ENCODE results near the gene XXYLT1. TPM values are rescaled to one million over a fixed set of nuclear protein-coding genes. Genes with fewer than 3 reads are reported as not detected.

Gene XXYLT1
- total and polyA plus RNA-seq, 9 of the 15 experiments (the other 6 are each of a cell fraction or from before 2014, with no cell fraction given): 1.9 to 18.9 (median 15.0) TPM

DNA sequence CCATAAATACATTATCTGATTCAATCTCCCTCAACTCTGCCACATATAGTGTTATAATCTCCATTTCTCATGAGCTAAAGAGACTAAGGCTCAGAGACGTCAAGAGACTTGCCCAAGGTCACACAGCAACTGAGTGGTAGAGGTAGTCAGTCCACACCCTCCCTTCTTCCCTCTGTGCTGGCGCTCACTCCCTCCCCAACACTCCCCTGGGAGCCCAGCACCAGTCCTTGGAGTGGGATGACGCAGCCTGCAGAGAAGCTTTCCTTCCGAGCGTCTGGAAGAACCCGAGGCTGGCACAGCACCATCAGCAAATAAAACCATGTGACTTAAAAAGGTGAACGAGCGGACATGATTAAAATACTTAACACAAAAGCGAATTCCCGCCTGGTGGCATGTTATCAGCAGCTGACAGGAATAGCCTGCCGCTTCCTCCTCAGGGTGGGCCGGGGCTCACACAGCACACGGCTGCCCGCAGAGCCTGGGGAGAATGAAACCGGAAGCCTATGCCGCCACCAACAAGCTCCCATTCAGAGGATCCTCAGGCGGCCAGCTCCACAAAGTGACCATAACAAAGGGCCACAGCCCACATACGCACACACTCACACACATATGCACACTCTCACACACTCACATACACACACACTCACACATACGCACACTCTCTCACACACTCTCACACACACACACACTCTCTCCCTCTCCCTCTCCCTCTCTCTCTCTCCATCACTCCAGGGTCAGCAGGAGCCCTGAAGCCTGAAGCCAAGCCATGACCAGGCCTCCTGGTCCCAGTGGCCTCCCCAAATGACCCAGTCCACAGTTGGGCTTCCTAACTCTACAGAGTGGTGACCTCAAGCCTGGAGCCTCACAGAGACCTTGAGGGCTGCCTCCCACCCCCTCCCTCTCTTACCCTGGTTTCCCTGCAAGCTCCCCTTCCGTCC, 120.5 kb downstream of the XXYLT1 start (continued):
- TF ChIP-seq MTA1 (IDR thresholded peaks at IDR 0.05; ENCODE audit: borderline replicate concordance): peak; percentile 53; the same call in 1 of the 2 replicates
- no peak for TF ChIP-seq DDX20 (tag; IDR thresholded peaks at IDR 0.05; ENCODE audit: low read depth)
- TF ChIP-seq SIN3B (IDR thresholded peaks at IDR 0.05; ENCODE audit: low read depth): no peak
- TF ChIP-seq MECOM (CRISPR knock-in tag; IDR thresholded peaks at IDR 0.05): peak; percentile 60; the same call in 1 of the 2 replicates
- peak; percentile 58 to 59; a peak in 3 of 4 replicates for TF ChIP-seq TRIM24 (IDR thresholded peaks at IDR 0.05)
- TF ChIP-seq, protein P1, sequence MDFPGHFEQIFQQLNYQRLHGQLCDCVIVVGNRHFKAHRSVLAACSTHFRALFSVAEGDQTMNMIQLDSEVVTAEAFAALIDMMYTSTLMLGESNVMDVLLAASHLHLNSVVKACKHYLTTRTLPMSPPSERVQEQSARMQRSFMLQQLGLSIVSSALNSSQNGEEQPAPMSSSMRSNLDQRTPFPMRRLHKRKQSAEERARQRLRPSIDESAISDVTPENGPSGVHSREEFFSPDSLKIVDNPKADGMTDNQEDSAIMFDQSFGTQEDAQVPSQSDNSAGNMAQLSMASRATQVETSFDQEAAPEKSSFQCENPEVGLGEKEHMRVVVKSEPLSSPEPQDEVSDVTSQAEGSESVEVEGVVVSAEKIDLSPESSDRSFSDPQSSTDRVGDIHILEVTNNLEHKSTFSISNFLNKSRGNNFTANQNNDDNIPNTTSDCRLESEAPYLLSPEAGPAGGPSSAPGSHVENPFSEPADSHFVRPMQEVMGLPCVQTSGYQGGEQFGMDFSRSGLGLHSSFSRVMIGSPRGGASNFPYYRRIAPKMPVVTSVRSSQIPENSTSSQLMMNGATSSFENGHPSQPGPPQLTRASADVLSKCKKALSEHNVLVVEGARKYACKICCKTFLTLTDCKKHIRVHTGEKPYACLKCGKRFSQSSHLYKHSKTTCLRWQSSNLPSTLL (IDR thresholded peaks at IDR 0.05): no peak; the same call in 1 of the 2 replicates
- peak; percentile 99 for TF ChIP-seq SMARCA5 (IDR thresholded peaks at IDR 0.05)
- no peak for TF ChIP-seq HNRNPLL (IDR thresholded peaks at IDR 0.05; ENCODE audit: low read depth, low read length, poor library complexity, severe bottlenecking)
- TF ChIP-seq ZC3H4 (CRISPR knock-in tag; IDR thresholded peaks at IDR 0.05; ENCODE audit: borderline replicate concordance): no peak
- TF ChIP-seq ZNF354B (CRISPR knock-in tag; IDR thresholded peaks at IDR 0.05): no peak
- TF ChIP-seq ZNF561 (CRISPR knock-in tag; conservative IDR thresholded peaks at IDR 0.05): no peak
- 0 out of 2 replicates have a peak, but pooled peaks have one; percentile 85 for TF ChIP-seq ZC3H8 (IDR thresholded peaks at IDR 0.05)
- TF ChIP-seq ZNF609 (CRISPR knock-in tag; IDR thresholded peaks at IDR 0.05; ENCODE audit: borderline replicate concordance): no peak
- no peak for TF ChIP-seq ZSCAN32 (CRISPR knock-in tag; IDR thresholded peaks at IDR 0.05)
- TF ChIP-seq OTX1 (CRISPR knock-in tag; IDR thresholded peaks at IDR 0.05): peak; percentile 95
- TF ChIP-seq ARHGAP35 (IDR thresholded peaks at IDR 0.05; ENCODE audit: partially characterized antibody): peak; percentile 73
- no peak for TF ChIP-seq HMGN3 (IDR thresholded peaks at IDR 0.05; ENCODE audit: borderline replicate concordance, extremely low read depth, insufficient read length, low read depth, low read length)
- TF ChIP-seq ETS2 (tag; IDR thresholded peaks at IDR 0.05; ENCODE audit: borderline replicate concordance, poor library complexity, severe bottlenecking): no peak
- no peak for TF ChIP-seq ZNF707 (CRISPR knock-in tag; conservative IDR thresholded peaks at IDR 0.05)
- TF ChIP-seq GMEB1 (CRISPR knock-in tag; IDR thresholded peaks at IDR 0.05): 0 out of 2 replicates have a peak, but pooled peaks have one; percentile 8

All from K562 (cell line).